NB4 (cell line): ENCODE data around the gene OR9Q2.

Experiments used
- CTCF ChIP-seq: IDR thresholded peaks from one replicate; pipeline ENCODE4 v1.5.1; 2012; ENCODE audit warnings: low read depth, low read length
- POLR2A ChIP-seq: IDR thresholded peaks from 2 replicates; pipeline ENCODE4 v1.6.1; 2011; ENCODE audit warnings: mild to moderate bottlenecking; ENCODE audit not compliant: insufficient read length; ENCODE audit errors: extremely low read depth

GRCh38 chr11:58192229-58192628, 3.4 kb downstream of the OR9Q2 start:
- no peak for TF ChIP-seq CTCF
- no peak for TF ChIP-seq POLR2A
